GM12873 (cell line): ENCODE data around the gene DNALI1.

ENCODE experiments used
- TF ChIP-seq, protein P1 (sequence below): IDR thresholded peaks from 2 replicates; pipeline ENCODE4 v1.5.1; 2012; ENCODE audit warnings: low read depth, mild to moderate bottlenecking, moderate library complexity, low read length, control low read depth; ENCODE audit not compliant: insufficient read depth; ENCODE audit errors: missing control alignments

Gene DNALI1

DNA sequence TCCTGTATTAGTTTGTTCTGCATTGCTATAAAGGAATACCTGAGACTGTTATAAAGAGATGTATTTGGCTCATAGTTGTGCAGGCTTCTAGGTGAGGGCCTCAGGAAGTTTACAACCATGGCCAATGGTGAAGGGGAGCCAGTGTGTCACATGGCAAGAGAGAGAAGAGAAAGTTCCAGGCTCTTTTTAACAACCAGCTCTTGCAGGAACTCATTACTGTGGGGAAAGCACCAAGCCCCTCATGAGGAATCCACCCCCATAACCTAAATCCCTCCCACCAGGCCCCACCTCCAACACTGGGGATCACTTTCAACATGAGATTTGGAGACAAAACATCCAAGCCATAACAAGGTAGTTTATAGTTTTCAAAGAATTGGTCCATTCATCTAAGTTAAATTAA, 37.1 kb upstream of the DNALI1 start:
- TF ChIP-seq, protein P1, sequence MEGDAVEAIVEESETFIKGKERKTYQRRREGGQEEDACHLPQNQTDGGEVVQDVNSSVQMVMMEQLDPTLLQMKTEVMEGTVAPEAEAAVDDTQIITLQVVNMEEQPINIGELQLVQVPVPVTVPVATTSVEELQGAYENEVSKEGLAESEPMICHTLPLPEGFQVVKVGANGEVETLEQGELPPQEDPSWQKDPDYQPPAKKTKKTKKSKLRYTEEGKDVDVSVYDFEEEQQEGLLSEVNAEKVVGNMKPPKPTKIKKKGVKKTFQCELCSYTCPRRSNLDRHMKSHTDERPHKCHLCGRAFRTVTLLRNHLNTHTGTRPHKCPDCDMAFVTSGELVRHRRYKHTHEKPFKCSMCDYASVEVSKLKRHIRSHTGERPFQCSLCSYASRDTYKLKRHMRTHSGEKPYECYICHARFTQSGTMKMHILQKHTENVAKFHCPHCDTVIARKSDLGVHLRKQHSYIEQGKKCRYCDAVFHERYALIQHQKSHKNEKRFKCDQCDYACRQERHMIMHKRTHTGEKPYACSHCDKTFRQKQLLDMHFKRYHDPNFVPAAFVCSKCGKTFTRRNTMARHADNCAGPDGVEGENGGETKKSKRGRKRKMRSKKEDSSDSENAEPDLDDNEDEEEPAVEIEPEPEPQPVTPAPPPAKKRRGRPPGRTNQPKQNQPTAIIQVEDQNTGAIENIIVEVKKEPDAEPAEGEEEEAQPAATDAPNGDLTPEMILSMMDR = no peak

DNA sequence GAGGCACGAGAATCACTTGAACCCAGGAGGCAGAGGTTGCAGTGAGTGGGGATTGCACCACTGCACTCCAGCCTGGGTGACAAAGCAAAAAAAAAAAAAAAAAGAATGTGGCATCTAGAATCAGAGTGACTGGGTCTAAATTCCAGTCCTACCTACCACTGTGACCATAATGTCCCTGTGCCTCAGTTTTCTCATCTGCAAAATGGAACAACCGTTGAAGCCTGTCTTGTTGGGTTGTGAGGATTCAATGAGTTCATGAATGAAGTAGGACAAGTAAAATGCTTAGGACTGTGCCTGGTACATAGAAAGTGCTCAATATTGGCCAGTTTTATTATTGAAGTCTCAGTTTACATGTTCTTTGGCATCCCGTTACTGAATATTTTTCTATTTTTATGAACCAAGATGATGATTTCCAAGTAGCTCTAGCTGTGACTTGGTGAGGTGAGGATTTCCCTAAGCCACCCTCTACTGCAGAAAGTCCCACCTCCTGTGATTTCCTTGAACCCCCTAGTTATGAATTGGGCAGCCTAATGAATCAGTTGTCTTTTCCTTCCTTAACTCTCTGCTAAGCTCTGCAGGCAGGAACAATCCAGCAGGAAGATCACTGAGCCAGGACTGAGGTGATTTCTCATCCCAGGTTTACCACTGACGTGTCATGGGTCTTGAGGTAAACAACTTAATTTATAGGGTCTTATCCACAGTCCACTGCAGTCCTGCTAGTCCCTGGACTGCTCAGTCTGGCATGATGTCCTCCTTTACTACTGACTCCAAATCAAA, 23.2 kb upstream of the DNALI1 start:
- TF ChIP-seq, protein P1 = no peak

DNA sequence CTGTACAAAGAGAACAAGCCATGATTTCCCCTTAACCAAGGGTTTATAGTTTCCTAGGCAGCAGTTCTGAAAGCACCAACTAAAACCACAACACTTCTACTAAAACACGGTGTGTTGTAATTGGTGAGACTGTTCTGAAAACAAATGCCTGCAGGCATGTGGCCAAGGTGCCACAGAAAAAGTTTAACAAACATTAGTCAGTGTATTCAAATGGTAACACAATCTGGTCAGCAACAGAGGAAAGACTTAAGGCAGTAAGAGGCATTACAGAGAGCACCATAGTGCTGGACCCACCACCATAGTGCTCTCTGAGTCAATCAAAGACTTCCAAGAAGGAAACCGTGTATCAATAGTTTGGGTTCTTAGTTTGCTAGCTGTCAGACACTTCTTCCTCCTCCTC, 19.4 kb upstream of the DNALI1 start:
- TF ChIP-seq, protein P1 = no peak

DNA sequence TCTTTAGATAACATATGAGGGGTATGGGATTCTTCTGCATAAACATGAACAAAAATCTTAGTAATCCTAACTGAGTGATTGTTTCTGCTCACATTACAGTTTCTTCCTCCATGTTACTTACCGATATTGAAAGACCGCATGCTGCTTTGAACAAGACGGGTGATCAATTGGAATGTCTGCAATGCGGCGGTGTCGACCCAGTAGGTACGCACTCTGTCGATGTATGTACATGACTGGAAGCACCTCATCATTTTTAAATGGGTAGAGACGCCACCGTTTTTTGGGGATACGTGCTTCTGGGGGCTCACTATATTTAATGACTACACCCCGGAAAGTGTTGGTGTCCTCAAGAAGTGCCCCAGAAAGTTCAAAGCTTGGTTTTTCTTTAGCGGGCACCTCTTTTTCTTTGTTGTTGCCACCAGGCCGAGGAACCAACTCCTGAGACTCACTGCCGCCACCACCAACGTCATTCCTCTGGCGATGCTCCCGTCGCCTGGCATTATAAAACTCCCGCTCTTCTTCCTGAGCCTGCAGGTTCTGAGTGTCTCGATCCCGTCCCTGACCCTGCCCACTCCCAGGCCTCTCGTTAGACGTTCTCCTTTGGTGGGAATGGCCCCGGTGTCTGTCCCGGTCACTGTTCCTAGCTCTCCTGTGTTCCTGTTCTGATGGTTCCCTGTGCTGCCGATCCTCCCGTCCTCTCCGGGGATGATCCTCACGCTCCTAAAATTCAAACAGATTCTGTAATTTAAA, 16.5 kb upstream of the DNALI1 start:
- TF ChIP-seq, protein P1 = no peak

DNA sequence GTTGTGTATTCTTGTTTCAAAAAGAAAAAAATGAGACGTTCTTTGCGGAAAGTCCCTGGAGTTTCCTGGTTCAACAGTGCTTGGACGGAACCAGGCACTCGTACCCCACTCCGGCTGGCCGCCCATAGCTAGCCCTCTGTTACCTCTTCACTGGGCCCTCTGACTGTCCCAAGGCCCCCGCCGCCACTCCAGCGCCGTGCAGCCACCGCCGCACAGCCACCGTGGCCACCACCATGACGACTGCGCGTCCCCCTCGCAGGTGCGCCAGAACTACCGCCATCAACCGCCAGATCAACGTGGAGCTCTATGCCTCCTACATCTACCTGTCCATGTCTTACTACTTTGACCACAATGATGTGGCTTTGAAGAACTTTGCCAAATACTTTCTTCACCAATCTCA, 12.2 kb upstream of the DNALI1 start:
- TF ChIP-seq, protein P1 = no peak

DNA sequence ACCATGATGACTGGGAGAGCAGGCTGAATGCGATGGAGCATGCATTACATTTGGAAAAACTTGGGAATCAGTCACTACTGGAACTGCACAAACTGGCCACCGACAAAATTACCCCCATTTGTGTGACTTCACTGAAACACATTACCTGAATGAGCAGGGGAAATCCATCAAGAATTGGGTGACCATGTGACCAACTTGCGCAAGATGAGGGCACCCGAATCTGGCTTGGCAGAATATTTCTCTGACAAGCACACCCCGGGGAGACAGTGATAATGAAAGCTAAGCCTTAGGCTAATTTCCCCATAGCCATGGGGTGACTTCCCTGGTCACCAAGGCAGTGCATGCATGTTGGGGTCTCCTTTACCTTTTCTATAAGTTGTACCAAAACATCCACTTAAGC, 11.7 kb upstream of the DNALI1 start:
- TF ChIP-seq, protein P1 = no peak

DNA sequence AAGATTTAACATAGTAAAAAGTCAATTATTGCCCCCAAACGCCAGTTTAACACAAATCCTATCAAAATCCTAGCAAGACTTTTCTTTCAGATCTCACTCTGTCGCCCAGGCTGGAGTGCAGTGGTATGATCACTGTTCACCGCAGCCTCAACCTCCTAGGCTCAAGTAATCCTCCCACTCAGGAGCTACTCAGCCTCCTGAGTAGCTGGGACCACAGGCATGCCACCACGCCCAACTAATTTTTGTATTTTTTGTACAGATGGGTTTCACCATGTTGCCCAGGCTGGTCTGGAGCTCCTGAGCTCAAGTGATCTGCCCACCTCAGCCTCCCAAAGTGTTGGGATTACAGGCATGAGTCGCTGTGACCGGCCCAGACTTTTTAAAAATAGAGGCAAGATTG, 7.4 kb upstream of the DNALI1 start:
- TF ChIP-seq, protein P1 = no peak
